Lung (tissue), 16 donors: ENCODE measurements around the gene METTL14. TPM values are rescaled to one million over a fixed set of nuclear protein-coding genes. Genes with fewer than 3 reads are reported as not detected.
"Not testable (repeated sequence)": the region's sequence is repeated elsewhere in the genome, so short reads cannot be mapped to it uniquely, and the experiment has no call there.

Experiments used
- ATAC-seq: fragments of 200-7000 bp; cut with Tn5 transposase; one replicate; pipeline ENCODE4 v1.9.1; 2020; ENCODE audit warnings: moderate number of reproducible peaks; ENCODE audit not compliant: insufficient read depth, low FRiP score
- DNase-seq, 3 donors: peaks; one replicate each; pipeline ENCODE4 v3.0.0-alpha.2; 2013 to 2017
- H3K27ac ChIP-seq, 2 donors: one replicate each; pipeline ENCODE4 v1.5.1; 2013; ENCODE audit warnings: mild to moderate bottlenecking in 2 of 2, moderate library complexity in 2 of 2, control low read depth in 1 of 2, inconsistent platforms in 1 of 2, low read depth in 1 of 2, low read length in 1 of 2
- H3K27me3 ChIP-seq, 3 donors: one replicate each; pipeline ENCODE4 v1.5.1; 2013; ENCODE audit warnings: low read length in 2 of 3; ENCODE audit not compliant: control insufficient read depth in 3 of 3, insufficient read depth in 3 of 3
- H3K36me3 ChIP-seq, 4 donors: one replicate each; pipeline ENCODE4 v1.5.1; 2013; ENCODE audit warnings: low read length in 4 of 4, mild to moderate bottlenecking in 1 of 4, moderate library complexity in 1 of 4; ENCODE audit not compliant: control insufficient read depth in 4 of 4, insufficient read depth in 4 of 4
- H3K4me1 ChIP-seq, 5 donors: one replicate each; pipeline ENCODE4 v1.5.1; 2013; ENCODE audit warnings: low read length in 5 of 5, mild to moderate bottlenecking in 2 of 5, moderate library complexity in 1 of 5; ENCODE audit not compliant: control insufficient read depth in 5 of 5, insufficient read depth in 5 of 5
- H3K4me3 ChIP-seq: one replicate; pipeline ENCODE4 v1.5.1; 2013; ENCODE audit warnings: mild to moderate bottlenecking, control low read depth, moderate library complexity
- H3K9ac ChIP-seq, 2 donors: one replicate each; pipeline ENCODE4 v1.5.1; 2013; ENCODE audit warnings: low read length in 2 of 2, control low read depth in 1 of 2; ENCODE audit not compliant: insufficient read depth in 1 of 2
- H3K9me3 ChIP-seq, 4 donors: one replicate each; pipeline ENCODE4 v1.5.1; 2013; ENCODE audit warnings: low read length in 3 of 4, mild to moderate bottlenecking in 1 of 4, moderate library complexity in 1 of 4; ENCODE audit not compliant: control insufficient read depth in 4 of 4, insufficient read depth in 3 of 4
- CTCF ChIP-seq: IDR thresholded peaks from 2 replicates; pipeline ENCODE4 v1.5.1; 2012; ENCODE audit warnings: mild to moderate bottlenecking; ENCODE audit errors: control extremely low read depth, extremely low read depth
- WGBS, 2 donors: extraction: QIAGEN DNeasy Blood & Tissue Kit; methylation state at CpG; one replicate each; pipeline ENCODE4 v1.1.7; 2013; 5-methylcytosine and 5-hydroxymethylcytosine counted together
- long read RNA-seq, 5 donors: transcript quantifications; one replicate each; lab custom pipeline, GENCODE V29; 2026
- polyA plus RNA-seq, 2 donors: library from polyadenylated mRNA; stranded (reverse); fragments of 200-250 nt; gene quantifications; one replicate each; pipeline ENCODE4 v1.2.1, GENCODE V29; 2013
- total RNA-seq, 2 donors: library from RNA; depleted of rRNA in 1 of 2; stranded (reverse); fragments of >200 nt in 1 of 2; gene quantifications; one replicate each; pipeline ENCODE4 v1.2.1, GENCODE V29; 2014 to 2021
- donor health status: control.
- donor health status: control.
- donor health status: Bipolar disorder and iron deficiency.
- donor health status: healthy.
- donor health status: DM: yes; HTN: yes; CAD: no.

The METTL14 gene
- 10 to 100 TPM; 31.5 to 39.4 TPM for total RNA-seq
- 1 to 10 TPM; 5.5 to 8.3 TPM for polyA plus RNA-seq
- long read RNA-seq, donor 1, full-length matches to known transcripts = 5 of 84 reads
- long read RNA-seq, donor 1, partial matches to known transcripts = 79 of 84 reads
- long read RNA-seq, donor 1, other reads (novel, unspliced or antisense) = 0 of 84 reads
- long read RNA-seq, donor 2 = 0 reads
- long read RNA-seq, donor 3, full-length matches to known transcripts = 1 of 1 reads
- long read RNA-seq, donor 3, partial matches to known transcripts = 0 of 1 reads
- long read RNA-seq, donor 3, other reads (novel, unspliced or antisense) = 0 of 1 reads
- long read RNA-seq, donor 4, full-length matches to known transcripts = 1 of 12 reads
- long read RNA-seq, donor 4, partial matches to known transcripts = 11 of 12 reads
- long read RNA-seq, donor 4, other reads (novel, unspliced or antisense) = 0 of 12 reads
- long read RNA-seq, donor 5, full-length matches to known transcripts = 12 of 12 reads
- long read RNA-seq, donor 5, partial matches to known transcripts = 0 of 12 reads
- long read RNA-seq, donor 5, other reads (novel, unspliced or antisense) = 0 of 12 reads

- 5% methylated on average over 42 of the region's 42 CpGs for WGBS, 2 donors
- H3K27ac ChIP-seq = peak within 1 kb of the TSS; percentile 94 to 96
- ATAC-seq (peak; percentile 97), DNase-seq (peak; percentile 96 to 97 (median 97))
- peak within 1 kb of the TSS; percentile 97 to 98 for H3K9ac ChIP-seq
- H3K4me3 ChIP-seq = peak within 1 kb of the TSS; percentile 71
- peaks cover 0 to 9% (median 3%) of the 10 kb centered on the region in 5 donors for H3K4me1 ChIP-seq
- H3K36me3 ChIP-seq = peaks cover 0 to 11% (median 8%) of the 10 kb centered on the region in 4 donors
- H3K27me3 ChIP-seq = no peaks in the 10 kb centered on the region
- no peaks in the 10 kb centered on the region for H3K9me3 ChIP-seq
- TF ChIP-seq CTCF = no peak
Observed at GRCh38 chr4:118684873-118685811, at the start of gene METTL14. Gene METTL14 (plus strand): TSS chr4:118685392. CDS start chr4:118685535, 143 bp downstream.

GRCh38 chr4:118636126-118636525 lies 49.1 kb upstream of the METTL14 start:
- H3K9ac ChIP-seq, H3K27me3 ChIP-seq, H3K27ac ChIP-seq, H3K9me3 ChIP-seq, H3K4me1 ChIP-seq, ATAC-seq, DNase-seq, H3K4me3 ChIP-seq: not testable (repeated sequence)
- WGBS, 2 donors = 91 to 93% methylated on average over 8 of the region's 9 CpGs
- peaks cover 0 to 11% (median 1%) of the 10 kb centered on the region in 4 donors for H3K36me3 ChIP-seq

- H3K4me3 ChIP-seq, H3K36me3 ChIP-seq, H3K4me1 ChIP-seq, ATAC-seq, H3K27ac ChIP-seq, H3K9me3 ChIP-seq, H3K27me3 ChIP-seq, DNase-seq, H3K9ac ChIP-seq: not testable (repeated sequence)
- WGBS, 2 donors = 55% methylated on average over 5 of the region's 5 CpGs
Observed at GRCh38 chr4:118664665-118665064, 20.5 kb upstream of the METTL14 start.

GRCh38 chr4:118669220-118669619 lies 16.0 kb upstream of the METTL14 start:
- not testable (repeated sequence) for H3K4me3 ChIP-seq, H3K36me3 ChIP-seq, H3K9ac ChIP-seq, H3K27me3 ChIP-seq, H3K27ac ChIP-seq, H3K9me3 ChIP-seq, ATAC-seq, H3K4me1 ChIP-seq
- 41 to 67% methylated on average over 1 of the region's 1 CpG for WGBS, 2 donors
- DNase-seq = peak; percentile 76 to 88 (median 77)

- not testable (repeated sequence) for ATAC-seq, H3K4me1 ChIP-seq, H3K9ac ChIP-seq, H3K36me3 ChIP-seq, H3K27ac ChIP-seq, H3K4me3 ChIP-seq, H3K27me3 ChIP-seq, DNase-seq, H3K9me3 ChIP-seq
- 97 to 98% methylated on average over 2 of the region's 2 CpGs for WGBS, 2 donors
Observed at GRCh38 chr4:118670968-118671367, 14.2 kb upstream of the METTL14 start.
